KG1 (cell line): ENCODE data around the gene COQ3.
A peak's percentile ranks its signal among the peaks of the same experiment; 100 is the strongest.

Source experiments
- DNase-seq: peaks from one replicate; lab custom pipeline; 2025; lab: John Stamatoyannopoulos, UW

COQ3 gene

DNA sequence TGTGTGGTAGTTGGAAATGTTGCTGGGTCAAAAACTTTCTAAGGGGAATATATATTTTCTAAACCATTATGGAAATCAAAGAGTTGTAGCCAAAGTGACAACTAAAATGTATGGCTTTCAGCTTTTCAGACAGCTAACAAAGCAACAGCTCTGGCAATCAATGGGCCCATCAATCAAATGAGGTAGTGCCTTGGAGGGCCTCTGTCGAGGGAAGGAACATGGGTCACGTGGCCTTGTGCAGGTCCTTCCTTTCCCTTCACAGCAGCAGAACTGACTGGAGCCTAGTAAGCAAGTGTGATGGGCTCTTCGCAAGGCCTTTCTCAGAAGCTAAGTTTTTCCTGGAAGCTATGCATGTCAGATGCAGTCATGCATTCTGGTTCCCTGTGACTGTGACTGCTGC lies 62.5 kb downstream of the COQ3 start:
- DNase-seq, result no peak

DNA sequence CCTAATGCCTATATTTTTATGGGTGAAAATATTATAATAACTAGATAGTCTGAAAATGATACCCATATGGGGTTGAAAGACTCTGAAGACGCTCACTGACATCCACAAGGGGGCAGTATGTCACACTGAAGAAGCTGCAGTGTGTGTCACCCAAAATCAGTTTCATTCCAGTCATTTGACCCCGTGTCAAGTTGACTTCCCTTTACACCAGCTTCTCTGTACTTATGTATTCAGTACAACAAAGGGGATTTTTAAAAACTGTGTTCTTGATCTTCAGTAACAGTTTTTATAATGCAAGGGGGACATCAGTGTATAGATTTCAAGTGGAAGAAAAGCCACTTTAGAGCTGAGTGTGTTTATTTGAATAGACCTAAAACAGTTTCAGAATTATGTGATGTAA lies 63.8 kb downstream of the COQ3 start:
- peak; percentile 20 for DNase-seq

DNA sequence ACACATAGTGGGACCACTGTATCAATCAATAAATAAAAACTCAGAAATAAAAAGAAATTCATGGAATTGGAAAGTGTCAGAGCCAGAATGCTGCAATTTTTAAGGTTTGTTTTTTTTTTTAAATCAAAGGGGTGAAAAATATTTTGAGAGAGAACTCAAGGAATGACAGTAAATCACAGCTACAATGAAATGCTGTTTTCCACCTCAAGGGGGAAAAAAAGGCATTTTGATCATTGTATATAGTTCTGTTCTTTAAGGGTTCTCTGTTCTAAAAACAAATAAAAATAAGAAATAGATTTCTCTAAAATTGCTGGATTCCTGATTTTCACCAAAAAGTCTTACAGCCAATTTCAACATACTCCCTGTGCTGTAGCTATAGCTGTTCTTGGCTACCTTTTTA lies 69.0 kb downstream of the COQ3 start:
- no peak for DNase-seq
